Fibroblast of skin of left quadriceps (primary cell): ENCODE measurements around the gene FSTL4.

Experiments used
- DNase-seq, 2 experiments: peaks; one replicate each; pipeline ENCODE4 v3.0.0-alpha.2; 2013; ENCODE audit warnings: low read depth in 2 of 2

Gene FSTL4

GRCh38 chr5:133387621-133388020 lies 224.7 kb downstream of the FSTL4 start:
- DNase-seq: no peak

GRCh38 chr5:133387091-133387490 lies 225.2 kb downstream of the FSTL4 start:
- DNase-seq: no peak

GRCh38 chr5:133386662-133387061 lies 225.7 kb downstream of the FSTL4 start:
- DNase-seq: no peak

- no peak for DNase-seq
Observed at GRCh38 chr5:133385346-133385745, 227.0 kb downstream of the FSTL4 start.

- DNase-seq: no peak
Observed at GRCh38 chr5:133384903-133385302, 227.4 kb downstream of the FSTL4 start.

- DNase-seq: no peak
Observed at GRCh38 chr5:133384120-133384855, 228.1 kb downstream of the FSTL4 start.

- DNase-seq: no peak
Observed at GRCh38 chr5:133383580-133383939, 228.8 kb downstream of the FSTL4 start.

GRCh38 chr5:133382661-133383579 lies 229.4 kb downstream of the FSTL4 start:
- DNase-seq: no peak

- DNase-seq: no peak
Observed at GRCh38 chr5:133381571-133382365, 230.6 kb downstream of the FSTL4 start.

GRCh38 chr5:133381041-133381440 lies 231.3 kb downstream of the FSTL4 start:
- DNase-seq: no peak

- no peak for DNase-seq
Observed at GRCh38 chr5:133377736-133378135, 234.6 kb downstream of the FSTL4 start.

- no peak for DNase-seq
Observed at GRCh38 chr5:133376986-133377385, 235.4 kb downstream of the FSTL4 start.

GRCh38 chr5:133373121-133373870 lies 239.0 kb downstream of the FSTL4 start:
- no peak for DNase-seq

- DNase-seq: no peak
Observed at GRCh38 chr5:133372293-133372937, 239.9 kb downstream of the FSTL4 start.

GRCh38 chr5:133371371-133372155 lies 240.8 kb downstream of the FSTL4 start:
- DNase-seq: no peak

- DNase-seq: no peak
Observed at GRCh38 chr5:133370904-133371303, 241.4 kb downstream of the FSTL4 start.

GRCh38 chr5:133370036-133370831 lies 242.1 kb downstream of the FSTL4 start:
- no peak for DNase-seq

- no peak for DNase-seq
Observed at GRCh38 chr5:133368916-133369783, 243.2 kb downstream of the FSTL4 start.
